GM11168 (cell line): ENCODE measurements around the gene SPEM2.

Source experiments
- in situ Hi-C: fragments of 300-500 bp; cut with MboI; formaldehyde crosslinking; loops from one replicate; pipeline ENCODE4 v1.12.0; 2022; ENCODE audit warnings: low sequenced_read_pairs; ENCODE audit not compliant: unreplicated experiment

SPEM2 gene

DNA sequence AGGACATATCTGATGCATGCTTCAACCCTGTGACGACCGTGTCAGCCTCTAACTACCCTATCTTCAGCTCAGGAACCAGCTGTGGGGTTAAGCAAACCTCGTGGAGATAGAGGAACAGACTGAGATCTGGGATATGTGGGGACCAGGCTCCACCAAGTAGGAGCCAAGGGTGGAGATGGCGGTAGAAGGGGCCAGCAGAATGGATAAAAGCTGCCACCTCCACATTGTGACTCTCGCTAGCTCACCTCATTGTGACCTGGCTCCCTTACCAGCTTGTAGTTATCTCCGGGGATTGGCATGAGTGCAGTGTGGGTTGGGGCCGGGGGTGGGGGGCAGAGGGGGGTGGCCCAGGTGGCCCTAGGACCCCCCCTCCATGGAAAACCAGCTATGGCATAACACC, at the start of gene SPEM2:
Gene SPEM2 (plus strand): TSS at position 301 of the 400 bp plus-strand sequence. CDS start 73 bp downstream, at position 374.
- in situ Hi-C loops: no loop called here

DNA sequence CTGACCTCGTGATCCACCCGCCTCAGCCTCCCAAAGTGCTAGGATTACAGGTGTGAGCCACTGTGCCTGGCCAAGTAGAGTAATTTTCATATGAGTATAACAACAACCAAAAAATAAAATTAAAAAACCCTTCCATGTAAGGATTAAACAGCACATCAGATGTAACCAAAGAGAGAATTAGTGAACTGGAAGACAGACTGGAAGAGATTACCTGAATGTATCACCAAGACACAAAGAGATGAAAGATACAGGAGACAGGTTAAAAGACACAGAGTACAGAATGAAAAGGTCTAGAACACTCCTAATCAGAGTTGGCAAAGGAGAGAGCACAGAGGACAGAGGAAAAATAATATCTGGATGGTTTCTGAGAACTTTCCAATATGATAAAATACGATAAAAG, 46.3 kb upstream of the SPEM2 start:
- in situ Hi-C loops: no loop called here

DNA sequence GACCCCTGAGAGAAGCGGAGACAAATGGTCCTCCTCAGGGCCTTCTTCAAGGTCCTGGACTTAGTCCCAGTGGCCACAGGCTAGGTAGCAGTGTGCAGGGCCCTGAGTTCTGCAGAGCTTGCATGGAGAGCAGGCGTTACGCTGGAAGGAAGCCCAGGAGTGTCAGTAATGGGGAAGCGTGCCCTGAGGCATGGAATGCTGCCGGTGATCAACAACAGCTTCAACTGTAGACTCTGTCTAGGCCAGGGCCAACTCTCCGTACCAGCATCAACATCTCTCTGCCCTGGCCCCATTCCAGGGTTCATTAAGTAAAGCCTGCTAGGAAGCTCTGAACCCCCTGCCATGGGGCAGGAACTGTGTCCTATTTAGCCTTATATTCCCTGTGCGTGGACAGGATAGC, 45.1 kb upstream of the SPEM2 start:
- in situ Hi-C loops: no loop called here

DNA sequence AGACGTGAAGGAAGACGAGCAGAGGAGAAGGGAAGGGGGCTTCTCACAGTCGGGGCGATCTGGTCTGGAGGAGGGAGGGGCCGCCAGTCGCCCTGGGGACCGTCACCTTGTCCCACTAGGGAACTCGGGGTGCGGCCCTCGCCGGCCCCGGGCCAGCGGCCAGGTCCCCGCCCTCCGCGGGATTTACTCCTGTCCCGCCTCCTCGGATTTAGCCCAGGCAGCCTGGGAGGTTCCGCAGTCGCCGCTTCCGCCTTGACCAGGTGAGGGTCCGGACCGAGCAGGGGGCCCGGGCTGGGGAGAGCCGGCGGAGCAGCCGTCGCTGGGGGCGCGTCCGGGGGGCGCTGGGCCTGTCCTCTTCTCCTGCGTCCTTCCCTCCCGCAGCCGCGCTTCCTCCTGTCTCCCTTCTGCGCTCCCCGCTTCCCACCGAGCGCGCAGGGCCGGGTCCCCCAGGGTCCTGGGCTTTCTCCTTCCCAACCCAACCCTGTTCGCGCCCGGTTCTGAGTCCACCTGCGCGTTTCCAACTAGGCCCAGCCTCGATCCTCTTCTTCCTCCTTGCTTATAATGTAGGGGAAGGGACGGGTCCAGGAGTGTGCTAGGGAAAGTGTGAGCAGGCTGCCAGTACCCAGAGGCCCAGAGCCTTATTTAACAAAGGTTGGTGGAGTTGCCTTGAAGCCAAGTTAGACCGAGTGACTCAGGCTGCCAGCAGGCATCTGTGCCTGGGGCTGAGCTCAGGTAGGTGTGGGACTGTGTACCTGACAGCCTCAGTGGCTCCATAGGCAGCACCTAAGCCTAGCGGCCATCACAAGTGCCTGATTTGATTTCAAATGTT, 44.3 kb upstream of the SPEM2 start, which contains the start of gene TNK1:
Gene TNK1 (plus strand): TSS at position 235 of the 829 bp plus-strand sequence. CDS start 1,838 bp downstream, outside the sequence.
- in situ Hi-C loops: no loop called here

DNA sequence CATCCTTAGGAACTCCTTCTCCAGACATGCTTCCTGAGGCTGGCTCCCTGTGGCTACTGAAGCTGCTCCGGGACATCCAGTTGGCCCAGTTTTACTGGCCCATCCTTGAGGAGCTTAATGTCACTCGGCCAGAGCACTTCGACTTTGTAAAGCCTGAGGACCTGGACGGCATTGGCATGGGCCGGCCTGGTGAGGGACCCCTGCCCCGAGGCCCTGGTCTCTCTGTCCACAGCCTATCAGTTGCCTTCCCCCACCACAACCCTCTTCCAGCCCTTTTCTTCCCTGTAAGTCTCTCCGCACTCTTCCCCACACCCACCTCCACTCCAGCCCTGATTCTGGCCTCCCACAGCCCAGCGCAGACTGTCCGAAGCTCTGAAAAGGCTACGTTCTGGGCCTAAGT, 42.5 kb upstream of the SPEM2 start:
- in situ Hi-C loops: no loop called here

DNA sequence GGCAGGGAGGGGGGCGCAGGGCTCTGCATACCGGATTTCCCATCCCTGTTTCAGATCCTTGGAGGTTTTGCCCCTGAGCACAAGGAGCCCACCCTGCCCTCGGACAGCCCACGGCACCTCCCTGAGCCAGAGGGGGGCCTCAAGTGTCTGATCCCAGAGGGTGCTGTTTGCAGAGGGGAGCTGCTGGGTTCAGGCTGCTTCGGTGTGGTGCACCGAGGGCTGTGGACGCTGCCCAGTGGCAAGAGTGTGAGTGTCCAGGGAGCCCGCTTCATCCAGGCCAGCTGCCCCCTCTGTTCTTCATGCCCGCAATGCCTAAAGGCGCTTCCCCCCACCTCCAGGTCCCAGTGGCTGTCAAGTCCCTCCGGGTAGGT, 42.1 kb upstream of the SPEM2 start:
- in situ Hi-C loops: no loop called here

DNA sequence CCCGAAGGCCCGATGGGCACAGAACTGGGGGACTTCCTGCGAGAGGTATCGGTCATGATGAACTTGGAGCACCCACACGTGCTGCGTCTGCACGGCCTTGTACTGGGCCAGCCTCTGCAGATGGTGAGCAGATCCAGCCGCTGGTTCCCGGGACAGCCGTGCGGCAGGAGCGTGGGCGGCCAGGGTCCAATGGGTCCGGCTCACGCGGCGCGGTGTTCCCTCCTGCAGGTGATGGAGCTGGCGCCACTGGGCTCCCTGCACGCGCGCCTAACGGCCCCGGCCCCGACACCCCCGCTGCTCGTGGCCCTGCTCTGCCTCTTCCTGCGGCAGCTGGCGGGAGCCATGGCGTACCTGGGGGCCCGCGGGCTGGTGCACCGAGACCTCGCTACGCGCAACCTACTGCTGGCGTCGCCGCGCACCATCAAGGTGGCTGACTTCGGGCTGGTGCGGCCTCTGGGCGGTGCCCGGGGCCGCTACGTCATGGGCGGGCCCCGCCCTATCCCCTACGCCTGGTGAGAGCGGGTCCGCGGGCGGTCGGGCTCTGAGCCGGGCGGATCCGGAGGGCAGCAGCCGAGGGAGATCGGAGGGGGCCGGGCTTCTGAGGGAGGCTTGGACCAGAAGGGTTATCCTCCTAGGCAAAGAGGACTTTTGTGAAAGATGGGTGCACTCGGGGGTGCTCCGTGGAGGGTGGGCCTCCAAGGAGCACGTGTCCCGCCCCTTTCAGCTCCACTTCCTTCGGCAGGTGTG, 41.5 kb upstream of the SPEM2 start:
- in situ Hi-C loops: no loop called here

DNA sequence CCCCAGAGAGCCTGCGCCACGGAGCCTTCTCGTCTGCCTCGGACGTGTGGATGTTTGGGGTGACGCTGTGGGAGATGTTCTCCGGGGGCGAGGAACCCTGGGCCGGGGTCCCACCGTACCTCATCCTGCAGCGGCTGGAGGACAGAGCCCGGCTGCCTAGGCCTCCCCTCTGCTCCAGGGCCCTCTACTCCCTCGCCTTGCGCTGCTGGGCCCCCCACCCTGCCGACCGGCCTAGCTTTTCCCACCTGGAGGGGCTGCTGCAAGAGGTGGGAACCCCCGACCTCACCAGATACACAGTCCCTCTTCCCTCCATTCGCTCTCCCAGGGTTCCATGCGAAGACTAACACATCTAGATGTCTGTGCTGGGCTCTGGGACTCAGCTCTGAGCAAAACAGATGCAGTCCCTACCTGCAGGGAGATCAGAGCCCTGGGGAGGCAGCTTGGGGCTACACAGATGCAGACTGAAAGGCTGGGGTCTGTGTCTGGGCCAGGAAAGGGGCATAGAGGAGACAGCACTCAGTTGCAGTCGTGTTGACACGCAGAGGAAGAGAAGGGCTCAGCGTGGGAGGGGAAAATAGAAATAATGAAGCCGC, 40.8 kb upstream of the SPEM2 start:
- in situ Hi-C loops: no loop called here

DNA sequence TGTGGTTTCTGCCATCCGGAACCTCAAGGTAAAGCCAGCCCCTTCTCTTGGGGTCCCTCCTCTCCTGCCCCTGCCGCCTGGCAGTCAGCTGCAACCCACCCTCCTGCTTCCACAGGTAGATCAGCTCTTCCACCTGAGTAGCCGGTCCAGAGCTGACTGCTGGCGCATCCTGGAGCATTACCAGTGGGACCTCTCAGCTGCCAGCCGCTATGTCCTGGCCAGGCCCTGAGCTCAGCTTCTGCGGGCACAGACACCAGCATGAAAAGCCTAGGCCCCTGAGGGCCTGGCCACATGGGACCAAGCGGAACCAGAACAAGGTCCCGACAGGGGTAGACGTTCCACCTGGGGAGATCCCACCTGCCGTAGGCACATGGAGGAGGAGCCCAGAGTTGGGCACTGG, 36.6 kb upstream of the SPEM2 start:
- in situ Hi-C loops: no loop called here

DNA sequence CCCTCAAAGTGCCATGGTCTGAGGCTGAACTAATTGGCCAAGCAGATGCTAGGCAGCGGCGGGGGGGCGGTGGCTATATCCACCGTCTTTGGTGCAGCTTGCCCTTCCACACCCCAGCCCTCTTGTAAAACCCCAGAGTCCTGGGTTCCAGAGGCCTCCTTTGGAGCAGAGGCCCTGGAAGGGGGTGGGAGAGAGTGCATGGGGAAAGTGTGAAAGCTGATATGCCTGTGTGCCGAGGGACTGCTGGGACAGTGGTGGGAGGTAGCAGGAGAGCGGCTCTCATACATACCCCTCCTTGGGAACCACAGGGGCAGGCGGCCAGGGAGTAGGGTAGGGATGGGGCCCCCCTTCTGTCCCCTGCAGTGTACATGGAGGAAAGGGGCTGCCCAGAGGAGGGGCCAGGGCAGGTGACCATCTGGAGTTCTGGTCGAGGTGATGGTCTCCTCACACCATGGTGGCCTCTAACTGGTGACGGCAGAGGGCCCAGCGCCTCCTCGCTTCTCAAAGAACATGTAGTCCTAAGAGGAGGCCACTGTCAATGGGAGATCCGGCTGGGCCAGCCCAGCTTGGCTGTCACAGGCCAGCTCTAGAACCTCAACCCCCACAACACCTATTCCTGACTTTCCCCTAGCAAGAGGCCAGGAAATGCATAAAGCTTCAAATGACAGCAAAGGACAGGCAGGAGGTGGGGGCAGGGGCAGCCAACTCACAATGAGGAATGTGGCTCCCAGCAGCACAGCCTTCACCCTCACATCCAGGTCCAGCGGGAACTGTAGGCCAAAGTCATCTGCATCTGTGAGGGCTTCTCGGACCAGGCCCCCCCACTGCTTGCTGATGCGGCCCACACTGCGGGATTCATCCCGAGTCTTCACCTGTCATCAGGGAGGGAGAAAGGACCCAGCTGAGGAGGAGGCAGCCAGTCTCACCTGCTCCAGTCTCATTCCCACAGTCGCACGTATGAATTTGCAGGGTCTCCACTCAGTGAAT, 35.2 kb upstream of the SPEM2 start:
- in situ Hi-C loops: no loop called here

DNA sequence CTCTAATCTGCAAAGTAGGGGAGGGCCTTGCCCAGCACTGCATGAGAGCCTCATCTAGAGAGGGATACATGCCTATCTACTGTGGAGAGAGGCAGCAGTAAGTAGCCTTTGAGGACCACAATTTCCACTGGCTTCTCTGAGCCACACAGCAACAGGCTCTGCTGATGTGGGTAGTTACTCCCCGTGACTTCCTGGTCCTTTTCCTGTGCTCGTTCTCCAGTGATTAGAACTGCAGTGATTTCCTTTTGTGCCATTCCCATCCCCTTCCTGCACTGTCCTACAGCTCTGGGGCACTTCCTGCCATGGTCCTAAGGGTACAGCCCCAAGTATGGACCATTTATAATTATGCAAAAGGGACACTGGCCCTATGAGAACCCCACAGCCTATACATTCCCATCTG, 34.1 kb upstream of the SPEM2 start:
- in situ Hi-C loops: no loop called here

DNA sequence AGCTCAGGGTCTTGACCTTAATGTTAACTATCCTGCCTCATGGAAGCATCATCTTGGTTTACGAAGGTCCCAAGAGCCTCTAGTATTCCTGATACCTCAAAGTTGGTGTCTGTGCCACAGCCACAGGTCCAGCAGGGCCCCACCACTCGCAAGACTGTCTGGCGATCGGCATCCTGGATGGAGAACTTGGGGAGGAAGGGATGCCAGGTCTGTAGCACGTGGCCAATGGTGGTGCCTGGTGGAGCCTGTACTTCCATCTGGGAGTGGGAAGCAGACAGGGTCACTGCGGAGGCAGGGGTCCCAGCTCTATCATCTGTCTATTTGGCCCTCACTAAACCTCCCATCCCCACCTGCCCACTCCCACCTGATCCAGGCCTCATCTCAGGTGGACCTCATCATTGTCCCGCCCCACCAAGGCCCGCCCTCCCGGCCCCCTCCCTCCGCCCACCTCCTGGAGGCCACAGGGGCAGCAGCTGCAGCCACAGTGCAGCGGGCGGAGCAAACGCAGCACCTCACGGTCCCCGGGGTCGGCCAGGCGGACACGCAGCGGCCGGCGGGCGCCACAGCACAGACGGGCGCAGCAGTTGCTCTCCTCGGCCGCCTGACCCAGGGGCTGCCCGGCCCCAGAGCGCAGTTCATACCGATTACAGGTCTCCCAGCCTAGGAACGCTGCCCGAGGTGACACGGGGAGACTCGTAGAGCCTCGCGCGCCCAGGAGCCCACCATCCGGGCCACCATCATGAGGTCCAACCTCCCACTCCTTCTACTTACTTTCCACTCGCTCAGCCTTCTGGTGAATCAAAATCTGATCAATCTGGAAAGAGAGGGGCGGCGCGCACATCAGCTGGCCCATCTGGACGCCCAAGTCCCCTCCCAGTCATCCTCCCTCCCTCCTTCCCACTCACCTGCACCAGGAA, 32.5 kb upstream of the SPEM2 start:
- in situ Hi-C loops: no loop called here

DNA sequence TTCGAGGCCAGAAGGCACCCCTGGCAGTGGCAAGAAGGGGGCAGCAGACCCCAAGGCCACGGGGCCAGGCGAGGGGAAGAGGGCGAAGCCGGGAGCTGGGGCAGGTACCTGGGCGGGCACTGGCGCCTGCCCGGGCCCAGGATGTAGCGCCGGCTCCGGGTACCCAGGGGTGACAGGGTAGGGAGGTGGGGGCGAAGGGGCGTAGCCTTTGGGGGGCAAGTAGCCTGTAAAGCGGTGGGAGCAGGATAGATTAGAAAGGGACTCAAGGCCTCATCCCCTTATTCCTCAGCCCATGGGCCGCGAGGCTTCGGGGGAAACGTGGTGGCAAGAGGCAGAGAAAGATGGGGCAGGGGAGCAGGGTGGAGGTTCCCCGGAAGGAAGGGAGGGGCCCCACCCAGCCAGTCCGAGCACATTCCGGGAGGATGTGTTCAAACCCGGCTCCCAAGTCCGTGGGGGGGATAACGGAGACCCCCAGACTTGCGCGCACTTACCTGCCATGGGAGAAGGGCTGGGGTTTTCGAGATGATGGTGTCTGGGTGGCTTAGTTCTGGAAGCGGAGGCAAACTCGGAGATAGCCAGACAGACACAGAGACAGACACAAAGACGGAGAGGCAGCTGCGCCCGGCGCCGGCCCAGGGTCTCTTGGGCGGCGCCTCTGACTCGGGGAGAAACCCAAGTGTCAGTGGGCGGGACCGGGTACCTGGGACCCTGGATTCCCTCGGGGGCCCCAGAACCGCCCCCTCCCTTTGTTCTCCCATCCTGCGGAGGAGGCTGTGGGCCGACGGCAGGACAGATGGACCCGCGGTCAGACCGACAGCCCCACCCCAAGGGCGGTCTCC, 31.6 kb upstream of the SPEM2 start:
- in situ Hi-C loops: no loop called here

DNA sequence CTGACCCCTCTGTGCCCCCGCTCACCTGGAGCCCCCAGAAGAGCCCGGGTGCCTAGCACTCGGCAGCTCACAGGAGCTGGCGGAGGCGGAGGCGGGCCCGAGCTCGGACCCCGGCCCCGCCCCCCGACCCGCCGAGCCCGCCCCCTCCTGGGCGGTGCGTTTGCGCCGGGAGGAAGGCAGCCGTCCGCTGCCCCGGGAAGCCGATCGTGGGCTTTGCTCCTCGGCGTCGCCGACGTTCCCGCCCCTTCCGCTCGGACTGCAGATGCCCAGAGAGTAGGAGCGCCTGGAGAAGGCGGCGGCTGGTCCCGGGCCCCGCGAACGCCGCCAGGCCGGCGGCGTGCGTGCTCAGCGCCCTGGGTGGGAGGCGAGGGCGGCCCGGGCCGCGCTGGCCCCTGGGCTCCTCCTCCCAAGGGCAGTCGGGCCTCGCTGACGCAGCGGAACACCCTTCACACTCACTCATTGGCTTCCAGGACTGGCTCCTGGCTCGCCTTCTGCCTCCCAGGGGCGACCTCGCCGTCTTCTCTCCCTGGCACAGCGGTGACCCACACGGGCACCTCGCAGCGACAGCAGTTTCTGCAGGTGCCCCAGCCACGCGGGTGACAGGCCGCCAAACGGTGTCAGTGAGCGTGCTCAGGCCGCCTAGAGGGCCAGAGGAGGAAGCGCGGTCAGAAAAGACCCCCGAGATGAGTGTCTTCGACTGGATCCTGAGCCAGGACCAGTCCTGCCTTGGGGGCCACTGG, 30.8 kb upstream of the SPEM2 start, which contains the start of gene PLSCR3:
Gene PLSCR3 (minus strand): TSS at position 74 of the 740 bp plus-strand sequence. CDS start 415 bp downstream, outside the sequence.
- in situ Hi-C loops: no loop called here

DNA sequence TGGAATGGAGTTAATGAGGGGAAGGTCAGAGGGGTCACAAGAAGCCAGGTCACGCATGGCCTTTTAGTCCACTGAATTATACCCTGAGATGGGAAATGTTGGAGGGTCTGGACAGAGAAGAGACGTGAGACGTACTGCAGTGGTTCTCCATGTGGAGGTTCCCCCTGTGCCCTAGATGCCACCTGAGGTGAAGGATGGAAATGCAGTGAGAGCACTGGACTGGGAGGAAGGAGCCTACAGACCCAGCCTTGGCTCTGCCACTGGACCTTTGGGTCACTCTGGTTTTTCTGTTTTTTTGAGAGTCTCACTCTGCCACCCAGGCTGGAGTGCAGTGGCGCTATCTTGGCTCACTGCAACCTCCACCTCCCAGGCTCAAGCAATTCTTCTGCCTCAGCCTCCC, 29.3 kb upstream of the SPEM2 start:
- in situ Hi-C loops: no loop called here

DNA sequence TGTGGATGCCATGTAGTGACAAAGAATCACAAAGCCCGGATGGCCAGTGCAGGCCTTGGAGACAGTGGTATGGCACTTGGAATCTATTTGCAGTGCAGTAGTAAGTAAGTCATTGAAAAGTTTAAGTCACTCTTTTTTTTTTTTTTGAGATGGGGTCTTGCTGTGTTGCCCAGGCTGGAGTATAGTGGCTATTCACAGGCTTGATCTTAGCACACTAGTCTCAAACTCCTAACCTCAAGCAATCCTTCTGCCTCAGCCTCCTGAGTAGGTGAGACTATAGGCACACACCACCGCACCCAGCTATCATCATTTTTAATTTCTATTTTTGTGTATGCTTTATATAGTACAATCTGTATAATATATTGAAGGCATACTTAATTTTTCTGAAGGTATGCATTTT, 26.8 kb upstream of the SPEM2 start:
- in situ Hi-C loops: no loop called here

DNA sequence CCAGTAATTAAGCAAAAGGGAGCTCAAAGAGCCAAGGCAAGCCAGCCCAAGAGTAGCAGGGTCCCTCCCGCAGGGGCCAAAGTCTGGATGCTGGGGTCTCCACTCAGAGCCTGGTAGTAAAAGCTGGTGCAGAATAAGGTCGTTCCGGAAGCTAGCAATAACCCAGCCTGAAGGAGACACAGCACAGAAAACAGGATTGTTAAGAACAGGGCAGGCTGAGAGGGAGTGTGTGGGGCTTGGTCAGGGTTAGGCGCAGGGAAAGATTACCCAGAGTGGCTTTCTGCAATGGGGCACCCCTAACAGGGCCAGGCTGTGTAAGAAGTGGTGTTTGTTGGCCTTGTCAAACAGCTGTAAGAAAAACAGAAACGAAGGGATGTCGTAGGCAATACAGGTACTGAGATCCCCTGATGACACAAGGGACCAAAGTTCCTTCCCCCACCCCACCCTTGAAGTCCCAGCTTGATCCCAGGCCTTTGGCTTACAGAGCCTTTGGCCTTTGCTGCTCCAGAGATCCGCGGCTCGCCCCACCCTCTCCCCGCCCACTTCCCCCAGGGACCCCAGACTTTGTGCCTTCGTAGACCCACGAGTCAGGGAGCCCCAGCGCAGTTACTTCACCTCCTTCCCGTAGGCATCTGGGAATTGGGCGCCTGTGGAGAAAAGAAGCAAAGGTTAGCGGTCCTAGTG, 22.2 kb upstream of the SPEM2 start:
- in situ Hi-C loops: no loop called here
